H7 (cell line): ENCODE results near the gene METTL23. TPM values are rescaled to one million over a fixed set of nuclear protein-coding genes. Genes with fewer than 3 reads are reported as not detected.
"Not testable (repeated sequence)": the region's sequence is repeated elsewhere in the genome, so short reads cannot be mapped to it uniquely, and the experiment has no call there.

ENCODE experiments used
- DNase-seq: peaks from one replicate; pipeline ENCODE4 v3.0.0; 2012
- H3K27me3 ChIP-seq: 2 replicates; pipeline ENCODE4 v1.6.0; 2011; ENCODE audit warnings: mild to moderate bottlenecking, low read length; ENCODE audit not compliant: control insufficient read depth, insufficient read depth
- H3K36me3 ChIP-seq: replicated peaks from 2 replicates; pipeline ENCODE4 v1.5.1; 2011; ENCODE audit warnings: low read length; ENCODE audit not compliant: control insufficient read depth, insufficient read depth
- H3K4me3 ChIP-seq: 2 replicates; pipeline ENCODE4 v1.5.1; 2011; ENCODE audit warnings: low read depth, mild to moderate bottlenecking, control low read depth, low read length, moderate library complexity; ENCODE audit not compliant: insufficient read depth
- total RNA-seq: library from RNA; depleted of rRNA; stranded (reverse); fragments of >200 nt; shearing (Covaris generic); gene quantifications from 2 replicates; pipeline ENCODE4 v1.2.3, GENCODE V29; 2014

METTL23 gene
- total RNA-seq, 1 experiment from 2014 or later: 54.4 TPM

DNA sequence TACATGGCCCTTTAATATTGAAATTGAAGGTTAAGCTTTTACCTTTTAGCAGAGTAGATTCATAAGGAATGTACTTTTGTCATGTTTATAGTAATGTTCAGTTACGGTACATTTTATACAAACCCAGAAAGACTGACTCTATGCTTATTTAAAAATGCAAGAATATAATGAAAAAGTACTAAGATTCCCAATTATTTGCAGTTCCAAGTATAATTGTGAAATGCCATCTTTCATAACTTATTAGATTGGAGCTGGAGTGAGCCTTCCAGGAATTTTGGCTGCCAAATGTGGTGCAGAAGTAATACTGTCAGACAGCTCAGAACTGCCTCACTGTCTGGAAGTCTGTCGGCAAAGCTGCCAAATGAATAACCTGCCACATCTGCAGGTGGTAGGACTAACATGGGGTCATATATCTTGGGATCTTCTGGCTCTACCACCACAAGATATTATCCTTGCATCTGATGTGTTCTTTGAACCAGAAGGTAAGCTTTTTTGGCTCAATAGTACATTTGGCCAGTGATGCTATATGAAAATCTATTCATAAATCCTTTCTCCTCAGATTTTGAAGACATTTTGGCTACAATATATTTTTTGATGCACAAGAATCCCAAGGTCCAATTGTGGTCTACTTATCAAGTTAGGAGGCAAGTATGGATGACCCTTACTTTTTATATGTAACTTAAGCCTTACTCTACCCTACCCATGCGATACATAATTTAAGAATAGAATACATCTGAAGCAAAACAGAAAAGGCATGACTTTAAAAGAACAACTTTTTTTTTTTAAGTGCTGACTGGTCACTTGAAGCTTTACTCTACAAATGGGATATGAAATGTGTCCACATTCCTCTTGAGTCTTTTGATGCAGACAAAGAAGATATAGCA is 6.3 kb downstream of the METTL23 start:
- no peak overlapping the region for H3K4me3 ChIP-seq
- H3K27me3 ChIP-seq: no peaks in the 10 kb centered on the region
- H3K36me3 ChIP-seq: peaks cover 33% of the 10 kb centered on the region
- no peak for DNase-seq

GRCh38 chr17:76733618-76733957 is 6.9 kb downstream of the METTL23 start:
- no peak for DNase-seq
- H3K27me3 ChIP-seq: no peaks in the 10 kb centered on the region
- H3K36me3 ChIP-seq: peaks cover 33% of the 10 kb centered on the region
- no peak overlapping the region for H3K4me3 ChIP-seq

DNA sequence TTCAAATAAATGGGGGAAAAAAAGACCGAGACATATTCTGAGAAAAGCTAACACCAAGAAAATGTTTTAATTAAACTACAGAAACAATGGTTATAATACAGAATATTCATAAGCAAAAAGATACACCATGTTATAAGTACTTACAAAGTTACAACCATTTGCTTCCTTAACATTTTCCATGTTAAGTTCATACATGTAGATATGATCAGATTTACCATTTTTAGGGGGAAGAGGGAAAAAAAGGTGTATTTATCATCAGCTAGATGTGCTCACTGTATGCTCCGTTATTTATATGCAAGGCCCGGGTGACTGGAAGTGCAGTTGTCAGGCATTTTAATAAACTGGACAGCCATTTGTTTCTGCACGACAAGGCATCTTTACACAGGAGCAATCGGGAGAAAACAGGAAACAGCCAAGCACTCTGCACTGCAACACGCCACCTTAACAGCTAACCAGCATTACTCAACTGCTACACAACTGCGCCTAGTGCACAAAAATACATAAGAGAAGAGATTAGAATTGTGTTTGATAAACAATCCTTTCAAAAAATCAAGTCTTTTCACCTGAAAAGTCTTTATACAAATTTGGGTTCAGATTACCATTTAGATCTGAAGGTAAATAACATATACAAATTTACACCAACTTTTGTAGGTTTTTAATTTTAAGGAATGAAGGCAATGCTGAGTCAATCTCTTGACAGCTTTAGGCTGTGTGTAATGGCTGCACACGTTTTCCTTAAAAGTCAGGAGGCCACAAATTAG is 7.6 kb downstream of the METTL23 start:
- DNase-seq: no peak
- Histone ChIP-seq H3K4me3 (no peak overlapping the region; the same call in 1 of the 2 replicates), H3K36me3 (peaks cover 33% of the 10 kb centered on the region), H3K27me3 (no peaks in the 10 kb centered on the region)

- no peaks in the 10 kb centered on the region for H3K27me3 ChIP-seq
- peaks cover 31% of the 10 kb centered on the region for H3K36me3 ChIP-seq
- H3K4me3 ChIP-seq: peak overlapping the region; percentile 98
- DNase-seq: no peak
Measured at GRCh38 chr17:76735006-76735405, 8.4 kb downstream of the METTL23 start.

- no peak for DNase-seq
- Histone ChIP-seq H3K36me3 (peaks cover 31% of the 10 kb centered on the region), H3K27me3 (no peaks in the 10 kb centered on the region), H3K4me3 (peak overlapping the region; percentile 98)
Measured at GRCh38 chr17:76735586-76736348, 9.1 kb downstream of the METTL23 start.

- H3K27me3 ChIP-seq: no peaks in the 10 kb centered on the region
- DNase-seq: peak; percentile 82
- H3K36me3 ChIP-seq: peaks cover 31% of the 10 kb centered on the region
- peak overlapping the region; percentile 98 for H3K4me3 ChIP-seq
Measured at GRCh38 chr17:76736349-76737081, 9.9 kb downstream of the METTL23 start.

GRCh38 chr17:76737082-76737675 is 10.5 kb downstream of the METTL23 start, which contains the start of gene SRSF2:
Gene SRSF2 (minus strand): TSS chr17:76737331. CDS start chr17:76737160, 171 bp downstream.
- DNase-seq: peak; percentile 99
- Histone ChIP-seq H3K27me3 (no peaks in the 10 kb centered on the region), H3K36me3 (peaks cover 31% of the 10 kb centered on the region), H3K4me3 (peak within 1 kb of the TSS; percentile 98)

GRCh38 chr17:76737676-76738467 is 11.2 kb downstream of the METTL23 start, which contains the start of gene MFSD11:
Gene MFSD11 (plus strand): TSS chr17:76738119. CDS start chr17:76738353, 234 bp downstream.
- Histone ChIP-seq H3K36me3 (peaks cover 28% of the 10 kb centered on the region), H3K27me3 (no peaks in the 10 kb centered on the region)
- peak; percentile 98 for DNase-seq

GRCh38 chr17:76738468-76738850 is 11.8 kb downstream of the METTL23 start:
- H3K27me3 ChIP-seq: no peaks in the 10 kb centered on the region
- DNase-seq: no peak

More at GRCh38 chr17:76737676-76738467, 11.2 kb downstream of the METTL23 start, which contains the start of gene MFSD11:
- H3K4me3 ChIP-seq: peak within 1 kb of the TSS; percentile 98

DNA sequence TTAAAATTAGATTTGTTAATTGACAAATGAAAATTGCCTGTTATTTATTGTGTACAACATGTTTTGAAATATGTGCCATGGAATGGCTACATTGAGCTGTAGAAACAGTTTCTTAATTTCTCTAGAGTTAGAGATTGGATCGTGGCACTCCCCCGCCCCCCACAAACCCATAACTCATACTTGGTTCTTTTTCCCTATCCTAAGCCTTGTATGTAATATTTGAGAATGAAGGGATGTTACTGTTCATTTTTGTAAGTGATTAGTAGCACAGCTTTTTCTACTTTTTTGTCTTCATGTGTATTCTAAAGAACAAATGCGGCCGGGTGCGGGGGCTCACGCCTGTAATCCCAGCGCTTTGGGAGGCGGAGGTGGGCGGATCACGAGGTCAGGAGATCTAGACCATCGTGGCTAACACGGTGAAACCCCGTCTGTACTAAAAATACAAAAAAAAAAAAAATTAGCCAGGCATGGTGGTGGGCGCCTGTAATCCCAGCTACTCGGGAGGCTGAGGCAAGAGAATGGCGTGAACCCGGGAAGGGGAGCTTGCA is 13.0 kb downstream of the METTL23 start:
- H3K4me3 ChIP-seq, DNase-seq, H3K27me3 ChIP-seq: not testable (repeated sequence)
- peaks cover 15% of the 10 kb centered on the region for H3K36me3 ChIP-seq

More at GRCh38 chr17:76738468-76738850, 11.8 kb downstream of the METTL23 start:
- Histone ChIP-seq H3K36me3 (peaks cover 23% of the 10 kb centered on the region), H3K4me3 (peak overlapping the region; percentile 63)

DNA sequence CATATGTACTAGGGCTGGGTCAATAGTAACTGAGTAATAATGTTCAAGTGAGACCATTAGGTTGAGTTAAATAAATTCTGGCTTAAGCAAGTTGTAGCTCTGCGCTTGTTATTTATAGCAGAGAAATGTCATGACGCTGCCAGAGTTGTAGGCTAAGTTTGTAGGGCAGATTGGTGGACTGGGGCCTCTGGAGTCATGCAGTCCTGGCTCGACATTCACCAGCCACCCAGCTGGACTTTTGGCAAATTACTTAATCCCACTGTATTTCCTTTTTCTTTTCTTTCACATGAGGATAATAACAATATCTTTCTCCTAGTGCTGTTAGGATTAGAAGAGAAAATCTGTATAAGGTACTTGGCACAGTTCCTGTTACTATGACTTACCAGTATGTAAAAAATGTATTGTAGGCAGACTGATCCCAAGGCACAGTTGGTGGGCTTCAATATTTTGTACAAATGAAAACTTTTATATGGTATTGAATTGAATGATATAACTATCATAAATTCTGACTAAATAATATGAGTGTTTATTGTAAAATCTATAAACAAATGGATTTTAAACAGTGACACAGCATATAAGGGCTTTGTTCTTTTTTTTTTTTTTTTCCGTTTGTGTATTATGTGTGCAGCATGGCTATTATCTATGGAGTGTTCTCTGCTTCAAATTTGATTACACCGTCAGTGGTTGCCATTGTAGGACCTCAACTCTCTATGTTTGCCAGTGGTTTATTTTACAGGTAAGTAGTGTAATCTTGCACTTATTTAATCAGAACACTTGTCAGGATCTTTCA is 13.9 kb downstream of the METTL23 start:
- no peak for DNase-seq
- Histone ChIP-seq H3K27me3 (no peaks in the 10 kb centered on the region), H3K36me3 (peaks cover 13% of the 10 kb centered on the region), H3K4me3 (no peak overlapping the region)

GRCh38 chr17:76742958-76743357 is 16.3 kb downstream of the METTL23 start:
- H3K27me3 ChIP-seq: no peaks in the 10 kb centered on the region
- H3K36me3 ChIP-seq: peaks cover 8% of the 10 kb centered on the region
- DNase-seq: no peak
- H3K4me3 ChIP-seq: no peak overlapping the region
